HL-60 (cell line): ENCODE results near the gene MID1.

Source experiments
- DNase-seq, 2 experiments: peaks; one replicate each; pipeline ENCODE4 v3.0.0-alpha.2; 2010 to 2020; ENCODE audit warnings: low read depth in 1 of 2, low spot score in 1 of 2
- H3K27ac ChIP-seq: fragments of 250-450 bp; sonication (Bioruptor Pico); replicated peaks from 2 replicates; pipeline ENCODE4 v1.5.1; 2020; ENCODE audit warnings: mild to moderate bottlenecking, moderate library complexity
- H3K27me3 ChIP-seq: fragments of 250-450 bp; sonication (Bioruptor Pico); 2 replicates; pipeline ENCODE4 v1.5.1; 2021; ENCODE audit warnings: mild to moderate bottlenecking, moderate library complexity; ENCODE audit not compliant: insufficient read depth, poor library complexity, severe bottlenecking
- H3K4me3 ChIP-seq: replicated peaks from 2 replicates; pipeline ENCODE4 v1.5.1; 2011; ENCODE audit warnings: mild to moderate bottlenecking, control low read depth, low read length; ENCODE audit not compliant: insufficient read depth
- GABPA ChIP-seq: IDR thresholded peaks from 2 replicates; pipeline ENCODE4 v1.6.1; 2012; ENCODE audit warnings: low read depth
- POLR2AphosphoS5 ChIP-seq: IDR thresholded peaks from 2 replicates; pipeline ENCODE4 v1.6.1; 2012; ENCODE audit warnings: low read depth
- SPI1 ChIP-seq: IDR thresholded peaks from 2 replicates; pipeline ENCODE4 v1.6.1; 2012; ENCODE audit warnings: low read depth, mild to moderate bottlenecking, borderline replicate concordance
- TF ChIP-seq, protein P1 (sequence below): IDR thresholded peaks from 2 replicates; pipeline ENCODE4 v1.6.1; 2012; ENCODE audit warnings: low read depth; ENCODE audit not compliant: insufficient replicate concordance
- TF ChIP-seq, protein P2 (sequence below): IDR thresholded peaks from one replicate; pipeline ENCODE4 v1.5.1; 2011; ENCODE audit warnings: low read length, control low read depth, inconsistent platforms; ENCODE audit not compliant: insufficient read depth

The MID1 gene

DNA sequence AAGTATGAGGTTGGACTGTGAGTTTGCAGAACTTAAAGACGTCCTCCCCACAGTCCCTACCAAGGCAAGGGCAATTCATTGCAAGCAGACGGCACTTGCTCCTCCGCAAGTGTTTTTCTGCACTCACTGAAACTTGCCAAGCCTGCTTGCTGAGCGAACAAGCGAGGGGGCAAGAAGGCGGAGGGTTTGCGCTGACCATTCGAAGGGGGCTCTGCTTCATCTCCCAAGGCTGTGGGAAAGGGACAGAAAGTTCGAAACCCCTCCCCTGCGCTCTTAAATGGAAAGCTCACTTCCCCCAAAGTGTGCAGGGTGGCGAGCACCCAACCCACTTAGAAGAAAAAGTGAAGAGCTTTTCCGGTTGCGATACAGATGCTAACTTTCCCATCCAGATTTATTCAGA is 1.4 kb downstream of the MID1 start:
- no peak overlapping the region for H3K27ac ChIP-seq
- DNase-seq: no peak
- H3K4me3 ChIP-seq: no peak overlapping the region
- TF ChIP-seq, protein P1, sequence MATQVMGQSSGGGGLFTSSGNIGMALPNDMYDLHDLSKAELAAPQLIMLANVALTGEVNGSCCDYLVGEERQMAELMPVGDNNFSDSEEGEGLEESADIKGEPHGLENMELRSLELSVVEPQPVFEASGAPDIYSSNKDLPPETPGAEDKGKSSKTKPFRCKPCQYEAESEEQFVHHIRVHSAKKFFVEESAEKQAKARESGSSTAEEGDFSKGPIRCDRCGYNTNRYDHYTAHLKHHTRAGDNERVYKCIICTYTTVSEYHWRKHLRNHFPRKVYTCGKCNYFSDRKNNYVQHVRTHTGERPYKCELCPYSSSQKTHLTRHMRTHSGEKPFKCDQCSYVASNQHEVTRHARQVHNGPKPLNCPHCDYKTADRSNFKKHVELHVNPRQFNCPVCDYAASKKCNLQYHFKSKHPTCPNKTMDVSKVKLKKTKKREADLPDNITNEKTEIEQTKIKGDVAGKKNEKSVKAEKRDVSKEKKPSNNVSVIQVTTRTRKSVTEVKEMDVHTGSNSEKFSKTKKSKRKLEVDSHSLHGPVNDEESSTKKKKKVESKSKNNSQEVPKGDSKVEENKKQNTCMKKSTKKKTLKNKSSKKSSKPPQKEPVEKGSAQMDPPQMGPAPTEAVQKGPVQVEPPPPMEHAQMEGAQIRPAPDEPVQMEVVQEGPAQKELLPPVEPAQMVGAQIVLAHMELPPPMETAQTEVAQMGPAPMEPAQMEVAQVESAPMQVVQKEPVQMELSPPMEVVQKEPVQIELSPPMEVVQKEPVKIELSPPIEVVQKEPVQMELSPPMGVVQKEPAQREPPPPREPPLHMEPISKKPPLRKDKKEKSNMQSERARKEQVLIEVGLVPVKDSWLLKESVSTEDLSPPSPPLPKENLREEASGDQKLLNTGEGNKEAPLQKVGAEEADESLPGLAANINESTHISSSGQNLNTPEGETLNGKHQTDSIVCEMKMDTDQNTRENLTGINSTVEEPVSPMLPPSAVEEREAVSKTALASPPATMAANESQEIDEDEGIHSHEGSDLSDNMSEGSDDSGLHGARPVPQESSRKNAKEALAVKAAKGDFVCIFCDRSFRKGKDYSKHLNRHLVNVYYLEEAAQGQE: no peak
- TF ChIP-seq SPI1 (no peak), POLR2AphosphoS5 (no peak), GABPA (no peak)
- TF ChIP-seq, protein P2, sequence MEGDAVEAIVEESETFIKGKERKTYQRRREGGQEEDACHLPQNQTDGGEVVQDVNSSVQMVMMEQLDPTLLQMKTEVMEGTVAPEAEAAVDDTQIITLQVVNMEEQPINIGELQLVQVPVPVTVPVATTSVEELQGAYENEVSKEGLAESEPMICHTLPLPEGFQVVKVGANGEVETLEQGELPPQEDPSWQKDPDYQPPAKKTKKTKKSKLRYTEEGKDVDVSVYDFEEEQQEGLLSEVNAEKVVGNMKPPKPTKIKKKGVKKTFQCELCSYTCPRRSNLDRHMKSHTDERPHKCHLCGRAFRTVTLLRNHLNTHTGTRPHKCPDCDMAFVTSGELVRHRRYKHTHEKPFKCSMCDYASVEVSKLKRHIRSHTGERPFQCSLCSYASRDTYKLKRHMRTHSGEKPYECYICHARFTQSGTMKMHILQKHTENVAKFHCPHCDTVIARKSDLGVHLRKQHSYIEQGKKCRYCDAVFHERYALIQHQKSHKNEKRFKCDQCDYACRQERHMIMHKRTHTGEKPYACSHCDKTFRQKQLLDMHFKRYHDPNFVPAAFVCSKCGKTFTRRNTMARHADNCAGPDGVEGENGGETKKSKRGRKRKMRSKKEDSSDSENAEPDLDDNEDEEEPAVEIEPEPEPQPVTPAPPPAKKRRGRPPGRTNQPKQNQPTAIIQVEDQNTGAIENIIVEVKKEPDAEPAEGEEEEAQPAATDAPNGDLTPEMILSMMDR: no peak
- peaks cover 33% of the 10 kb centered on the region for H3K27me3 ChIP-seq

DNA sequence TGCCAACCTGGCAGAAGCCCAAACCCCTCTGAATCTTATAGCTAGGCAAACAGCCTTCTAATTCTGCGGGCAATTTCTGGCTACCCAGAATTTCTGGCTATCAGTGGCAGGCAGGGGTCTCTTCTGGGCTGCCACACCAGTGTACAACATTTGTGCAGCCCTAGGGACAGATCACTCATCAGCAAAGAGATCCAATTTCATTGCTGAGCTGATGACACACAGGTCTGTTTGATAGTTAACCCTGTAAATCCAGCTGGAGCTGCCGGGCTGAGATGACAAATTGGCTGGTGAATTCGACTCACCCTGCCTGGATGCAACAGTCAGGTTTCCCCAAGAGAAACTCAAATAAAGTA is 2.4 kb downstream of the MID1 start:
- TF ChIP-seq GABPA: no peak
- no peak for TF ChIP-seq POLR2AphosphoS5
- Histone ChIP-seq H3K27me3 (peaks cover 33% of the 10 kb centered on the region), H3K27ac (no peak overlapping the region), H3K4me3 (no peak overlapping the region)
- DNase-seq: no peak

DNA sequence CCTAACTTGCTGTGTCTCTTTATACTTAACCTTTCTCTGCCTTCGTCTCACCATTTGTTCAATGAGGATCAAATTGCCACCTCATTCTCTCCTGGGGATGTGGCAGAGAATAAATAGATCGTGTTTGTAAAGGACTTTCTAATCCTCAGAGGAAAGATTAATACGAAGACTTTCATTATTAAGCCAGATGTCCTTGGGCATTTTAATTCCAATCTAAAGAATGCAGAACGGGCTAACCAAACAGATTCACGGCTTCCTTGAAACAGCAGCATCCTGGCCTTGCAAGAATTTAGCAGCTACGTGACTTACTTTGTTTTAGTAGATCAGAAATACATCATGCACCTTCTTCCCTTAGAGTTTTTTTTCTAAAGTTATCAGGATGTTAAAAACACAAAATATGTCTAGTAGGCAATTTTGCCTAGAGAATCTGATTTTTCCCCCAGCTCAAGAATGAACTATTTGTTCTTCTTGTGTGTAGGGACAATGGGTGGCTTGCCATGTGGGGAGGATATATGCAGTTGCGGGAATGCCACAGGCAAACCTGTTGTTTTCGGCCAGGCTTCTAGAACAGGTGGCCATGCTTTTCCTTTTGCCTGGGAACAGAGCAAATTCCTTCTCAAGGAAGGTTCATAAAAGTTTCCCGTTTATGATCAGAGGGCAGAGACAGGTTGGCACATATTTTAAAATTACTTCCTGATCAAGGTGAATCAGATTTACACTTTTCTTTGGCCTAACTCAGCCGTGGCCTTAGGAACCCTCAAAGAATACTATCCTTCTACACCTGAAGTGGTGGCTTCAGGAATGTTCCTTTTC is 3.0 kb downstream of the MID1 start:
- H3K4me3 ChIP-seq: no peak overlapping the region
- no peak overlapping the region for H3K27ac ChIP-seq
- TF ChIP-seq, protein P2: no peak
- TF ChIP-seq POLR2AphosphoS5: no peak
- H3K27me3 ChIP-seq: peaks cover 33% of the 10 kb centered on the region
- no peak for DNase-seq

DNA sequence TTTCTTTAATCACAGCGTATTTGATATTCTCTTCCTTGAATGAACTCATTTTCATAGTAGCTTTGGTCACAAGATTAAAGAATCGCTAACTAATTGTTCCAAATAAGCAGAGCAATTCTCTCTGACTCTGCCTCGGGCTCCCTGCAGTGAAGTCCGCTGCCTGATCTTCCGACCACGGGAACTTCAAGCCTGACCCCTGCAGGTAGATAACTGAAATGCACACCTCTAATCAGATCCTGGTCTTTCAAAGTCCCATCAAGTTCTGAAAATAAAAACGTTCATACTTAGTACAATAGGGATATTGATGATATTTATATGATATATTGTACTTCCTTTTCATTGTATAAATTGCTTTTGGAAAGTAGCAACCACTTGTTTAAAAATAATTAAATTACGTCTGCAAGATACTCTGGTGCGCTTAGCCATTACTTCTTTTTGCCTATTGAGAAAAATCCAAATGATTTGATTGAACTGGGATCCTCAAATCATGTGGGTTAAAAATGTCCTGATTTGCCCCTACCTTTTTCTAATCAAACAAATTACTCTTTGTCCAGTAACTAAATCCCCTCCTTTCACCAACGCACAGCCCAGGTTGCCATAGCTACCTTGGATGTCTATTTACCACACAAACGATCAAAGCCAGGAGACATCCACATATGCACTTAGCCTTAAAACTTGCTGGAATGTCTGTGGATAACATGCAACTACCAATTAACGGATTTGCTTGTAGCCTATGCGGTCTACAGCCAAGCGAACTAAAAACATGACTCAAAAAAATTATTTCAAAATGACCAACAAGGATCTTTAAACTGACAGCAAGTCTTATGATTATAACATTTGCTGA is 4.2 kb downstream of the MID1 start:
- Histone ChIP-seq H3K27me3 (peaks cover 32% of the 10 kb centered on the region), H3K4me3 (no peak overlapping the region), H3K27ac (no peak overlapping the region)
- DNase-seq: peak; percentile 20
- TF ChIP-seq GABPA: no peak
- no peak for TF ChIP-seq POLR2AphosphoS5
- TF ChIP-seq SPI1: no peak
- TF ChIP-seq, protein P2: peak; percentile 8

DNA sequence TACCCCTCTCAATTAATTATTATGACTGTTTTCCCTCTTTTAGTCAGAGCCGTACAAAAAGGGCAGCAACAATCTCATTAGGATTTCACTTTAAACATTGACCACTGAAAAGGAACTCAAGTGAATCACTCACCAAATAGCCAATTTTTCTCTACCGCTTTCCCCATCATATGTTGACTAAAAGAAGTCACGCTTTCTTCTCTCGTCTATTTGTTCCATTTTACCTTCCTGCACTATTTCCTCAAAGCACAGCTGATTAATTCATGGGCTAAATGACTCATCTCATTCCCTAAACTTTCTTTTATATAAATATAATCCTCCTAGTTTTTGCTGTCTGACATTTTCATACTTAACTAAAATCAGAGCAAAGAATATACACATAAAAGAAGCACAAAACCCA is 8.2 kb downstream of the MID1 start:
- no peak overlapping the region for H3K4me3 ChIP-seq
- DNase-seq: no peak
- no peak overlapping the region for H3K27ac ChIP-seq
- peaks cover 10% of the 10 kb centered on the region for H3K27me3 ChIP-seq
- TF ChIP-seq GABPA (no peak), SPI1 (no peak), POLR2AphosphoS5 (no peak)
- TF ChIP-seq, protein P2: no peak
- TF ChIP-seq, protein P1: no peak
